Stimulated activated effector memory CD8-positive, alpha-beta T cell treated with anti-CD3 and anti-CD28 coated beads, Interleukin-12 subunit alpha, Interleukin-12 subunit beta, amount 100 ng/mL, for 72 hours (primary cell): ENCODE data around the gene CCDC88C.
A peak's percentile ranks its signal among the peaks of the same experiment; 100 is the strongest.

Experiments
- ATAC-seq: fragments of 150-1000 bp; cut with Tn5 transposase; 2 replicates; pipeline ENCODE4 v1.10.0; 2021
- DNase-seq, 2 donors: peaks; one replicate each; pipeline ENCODE4 v3.0.0; 2021 to 2022; ENCODE audit warnings: low spot score in 2 of 2
- H3K27ac Mint-ChIP-seq: one replicate; pipeline ENCODE4 v1.8.0; 2022; ENCODE audit warnings: mild to moderate bottlenecking, mixed read lengths
- H3K36me3 Mint-ChIP-seq: one replicate; pipeline ENCODE4 v1.8.0; 2022; ENCODE audit warnings: mild to moderate bottlenecking, mixed read lengths
- H3K4me1 Mint-ChIP-seq: one replicate; pipeline ENCODE4 v1.8.0; 2022; ENCODE audit warnings: mixed read lengths
- H3K4me3 Mint-ChIP-seq: one replicate; pipeline ENCODE4 v1.8.0; 2022; ENCODE audit warnings: mild to moderate bottlenecking, mixed read lengths
- H3K9me3 Mint-ChIP-seq: one replicate; pipeline ENCODE4 v1.8.0; 2022; ENCODE audit warnings: mixed read lengths

CCDC88C gene

DNA sequence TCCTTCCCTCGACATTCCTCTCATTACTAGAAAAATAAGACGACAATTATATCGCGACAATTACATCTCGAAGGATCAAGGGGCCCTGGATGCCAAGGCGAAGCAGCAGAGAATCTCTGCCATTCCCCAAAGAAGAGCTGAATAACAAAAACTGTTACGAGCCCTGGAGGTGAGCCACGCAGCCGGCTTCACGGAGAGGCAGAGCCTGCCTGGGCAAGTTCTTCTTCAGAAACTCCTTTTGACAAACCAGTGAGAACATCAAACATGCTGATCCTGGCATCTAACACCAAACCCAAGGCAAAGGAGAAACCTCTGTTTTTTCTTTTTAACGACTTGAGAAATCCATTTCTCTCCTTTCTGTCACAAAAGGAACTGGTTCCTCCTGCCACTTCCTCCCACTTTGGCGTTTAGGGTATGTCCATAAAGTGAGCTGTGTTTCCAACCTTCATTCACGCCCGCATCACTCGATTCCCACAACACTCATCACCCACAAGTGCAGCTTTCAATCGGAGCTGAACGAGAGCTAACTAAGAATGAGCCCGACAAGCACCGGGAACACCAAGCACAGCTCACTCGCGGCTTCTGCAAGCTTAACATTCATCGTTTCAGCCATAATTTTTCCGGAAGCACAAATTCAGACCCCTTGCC lies 21.5 kb downstream of the CCDC88C start:
- H3K4me1 Mint-ChIP-seq, result peaks cover 98% of the 10 kb centered on the region
- H3K36me3 Mint-ChIP-seq, result peaks cover 65% of the 10 kb centered on the region
- H3K4me3 Mint-ChIP-seq, result peak overlapping the region; percentile 96

DNA sequence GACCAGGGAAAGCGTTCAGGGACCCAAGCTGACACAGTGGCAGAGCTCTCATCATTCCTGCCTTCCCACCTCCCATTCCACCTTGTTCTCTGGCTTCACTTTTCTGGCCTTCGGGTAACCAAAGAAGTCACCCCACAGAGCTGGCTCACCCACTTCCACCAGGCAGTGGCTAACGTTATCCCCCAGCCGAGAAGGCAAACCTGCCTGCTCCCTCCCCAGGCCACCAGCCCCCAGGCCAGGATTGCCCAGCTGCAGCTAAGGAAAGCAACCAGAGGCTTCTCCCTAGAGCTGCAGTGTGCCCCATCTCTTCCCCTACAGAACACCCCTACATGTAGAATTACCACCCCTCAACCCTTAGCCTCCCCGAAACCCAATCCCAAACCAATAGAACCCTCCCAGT lies 22.2 kb downstream of the CCDC88C start:
- Mint-ChIP-seq H3K36me3 (peaks cover 71% of the 10 kb centered on the region), H3K4me1 (peaks cover 98% of the 10 kb centered on the region), H3K9me3 (no peaks in the 10 kb centered on the region), H3K4me3 (peak overlapping the region; percentile 96), H3K27ac (peak overlapping the region; percentile 90)
- no peak for ATAC-seq
- no peak for DNase-seq

More for the DNA sequence above, 21.5 kb downstream of the CCDC88C start:
- ATAC-seq (no peak), DNase-seq (no peak)
- Mint-ChIP-seq H3K27ac (peak overlapping the region; percentile 90), H3K9me3 (no peaks in the 10 kb centered on the region)

DNA sequence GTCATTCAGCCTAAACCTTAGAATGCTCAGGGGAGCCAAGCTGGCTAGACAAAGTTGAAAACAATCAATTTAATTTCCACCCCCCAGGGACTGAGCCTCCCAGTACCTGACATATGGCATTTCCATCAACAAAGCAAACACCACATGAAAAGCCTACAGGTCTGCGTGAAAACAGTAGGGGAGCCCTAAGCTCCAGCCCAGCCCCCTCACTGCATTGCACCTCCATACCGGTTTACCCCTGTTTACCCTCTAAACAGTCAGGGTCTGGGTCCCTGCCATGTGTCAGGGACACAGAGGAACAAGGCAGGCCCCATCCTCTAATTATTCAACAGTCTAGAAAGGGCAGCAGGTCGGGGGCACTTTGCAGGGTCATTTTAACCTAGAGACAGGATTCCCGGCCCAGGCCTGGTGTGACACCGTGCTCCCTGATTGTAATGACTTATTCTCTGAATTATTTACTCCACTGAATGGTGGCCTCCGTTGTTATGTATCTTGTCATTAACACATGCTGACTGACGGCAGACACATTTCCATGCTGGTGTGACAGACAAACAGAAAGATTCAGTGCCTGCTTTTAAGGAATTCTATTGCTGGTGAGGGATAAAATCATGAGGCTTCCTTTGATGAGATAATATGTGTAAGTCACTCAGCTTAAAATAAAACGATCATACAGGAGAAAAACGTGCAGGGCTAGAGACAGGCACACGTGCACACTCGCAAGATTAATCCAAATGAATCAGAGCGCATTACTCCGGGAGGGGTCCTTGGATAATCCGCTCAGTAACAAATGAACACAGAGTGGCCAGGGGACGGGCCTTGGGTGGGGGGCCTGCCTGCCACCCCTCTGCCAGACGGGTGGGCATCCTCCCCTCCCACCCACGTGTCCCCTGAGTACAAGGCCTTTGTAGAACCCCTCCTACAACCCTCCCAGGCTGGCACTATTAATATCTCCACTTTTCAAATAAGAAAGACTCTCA lies 23.2 kb downstream of the CCDC88C start:
- H3K9me3 Mint-ChIP-seq, result no peaks in the 10 kb centered on the region
- no peak overlapping the region for H3K4me3 Mint-ChIP-seq
- H3K27ac Mint-ChIP-seq, result peak overlapping the region; percentile 90
- peaks cover 73% of the 10 kb centered on the region for H3K36me3 Mint-ChIP-seq
- no peak for DNase-seq
- H3K4me1 Mint-ChIP-seq, result peaks cover 97% of the 10 kb centered on the region
- no peak for ATAC-seq

DNA sequence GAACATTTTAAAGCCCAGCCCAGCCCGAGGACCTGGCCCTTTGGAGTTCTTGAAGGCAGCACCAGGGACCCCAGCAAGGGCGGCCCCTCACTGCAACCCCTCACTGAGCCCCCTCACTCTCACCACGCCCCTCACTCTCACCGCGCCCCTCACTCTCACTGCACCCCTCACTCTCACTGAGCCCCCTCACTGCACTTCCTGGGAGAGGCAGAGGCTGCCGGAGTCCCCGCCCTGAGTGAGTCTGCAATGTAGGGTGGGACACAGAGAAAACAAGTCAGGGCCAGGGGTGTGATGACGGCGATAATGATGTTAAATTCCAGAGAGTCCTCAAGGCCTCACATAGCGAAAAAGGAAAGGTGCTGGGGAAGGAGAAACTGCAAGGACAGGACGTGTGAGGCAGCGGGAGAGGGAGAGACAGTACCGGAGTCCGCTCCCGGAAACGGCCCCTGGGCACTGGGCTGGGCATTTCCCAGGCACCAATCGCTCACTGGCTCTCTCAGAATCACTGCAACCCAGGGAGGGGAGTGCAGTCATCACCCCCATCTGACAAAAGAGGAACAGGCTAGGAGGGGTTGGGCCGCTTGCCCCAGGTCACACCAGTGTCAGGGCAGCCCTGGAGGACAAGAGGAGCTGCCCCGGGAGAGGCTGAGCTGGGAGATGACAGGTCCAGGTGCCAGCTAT lies 24.9 kb downstream of the CCDC88C start:
- DNase-seq, result no peak
- Mint-ChIP-seq H3K36me3 (peaks cover 76% of the 10 kb centered on the region), H3K4me3 (peak overlapping the region; percentile 67)

DNA sequence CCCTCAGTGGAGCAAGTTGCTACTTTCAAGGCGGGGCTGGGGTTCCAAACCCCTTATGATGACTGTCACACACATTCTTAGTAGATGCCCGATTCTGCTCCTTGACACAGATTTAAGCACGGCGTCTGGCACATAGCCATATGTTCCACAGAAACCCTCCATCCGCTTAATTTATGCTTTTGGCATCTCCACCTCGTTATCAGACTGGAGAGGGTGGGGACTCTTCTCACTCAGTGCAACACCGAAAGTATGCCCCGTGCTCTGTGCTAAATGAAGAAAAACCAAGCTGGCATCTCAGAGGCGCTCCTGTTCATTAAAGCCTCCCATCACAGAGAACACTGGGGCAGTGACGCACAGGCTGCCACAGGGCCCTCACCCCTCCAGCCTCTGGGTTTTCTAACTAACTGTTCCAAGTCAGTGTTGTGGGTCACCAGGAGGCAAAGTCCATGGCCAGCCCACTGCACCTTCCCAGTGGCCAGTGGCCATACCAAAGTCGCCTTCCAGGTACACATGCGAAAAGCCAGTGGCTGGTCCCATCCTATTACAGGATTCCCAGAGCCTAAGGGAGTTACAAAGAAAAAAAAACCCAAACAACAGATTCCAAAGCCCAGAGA lies 27.3 kb downstream of the CCDC88C start:
- peaks cover 90% of the 10 kb centered on the region for H3K4me1 Mint-ChIP-seq
- DNase-seq (no peak), ATAC-seq (peak; percentile 62)
- H3K36me3 Mint-ChIP-seq, result peaks cover 67% of the 10 kb centered on the region
- peak overlapping the region; percentile 90 for H3K27ac Mint-ChIP-seq
- no peaks in the 10 kb centered on the region for H3K9me3 Mint-ChIP-seq
- H3K4me3 Mint-ChIP-seq, result peak overlapping the region; percentile 67

More for the DNA sequence above, 24.9 kb downstream of the CCDC88C start:
- Mint-ChIP-seq H3K9me3 (no peaks in the 10 kb centered on the region), H3K4me1 (peaks cover 99% of the 10 kb centered on the region), H3K27ac (peak overlapping the region; percentile 90)
- no peak for ATAC-seq

DNA sequence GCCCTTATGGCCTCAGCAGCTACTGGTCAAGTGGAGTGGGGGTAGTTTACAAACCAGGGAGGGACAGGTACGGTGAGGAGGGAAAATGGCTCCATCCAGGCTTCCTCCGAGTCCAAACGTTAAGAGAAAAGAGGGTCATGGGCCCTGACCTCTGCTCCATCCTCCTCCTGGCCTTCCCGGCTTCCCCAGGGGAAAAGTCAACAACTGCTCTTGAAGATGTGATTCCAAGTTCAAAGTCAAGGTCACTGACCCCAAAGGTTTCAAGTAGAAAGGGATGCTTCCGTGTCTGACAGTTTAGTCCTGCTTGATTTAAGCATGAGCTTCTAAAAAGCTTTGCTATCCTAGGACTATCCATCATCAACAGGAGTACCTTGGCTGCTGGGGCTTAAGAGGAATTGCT lies 28.5 kb downstream of the CCDC88C start:
- Mint-ChIP-seq H3K9me3 (no peaks in the 10 kb centered on the region), H3K36me3 (peaks cover 69% of the 10 kb centered on the region), H3K4me3 (peak overlapping the region; percentile 67), H3K4me1 (peaks cover 90% of the 10 kb centered on the region), H3K27ac (peak overlapping the region; percentile 90)
- no peak for DNase-seq
- no peak for ATAC-seq

DNA sequence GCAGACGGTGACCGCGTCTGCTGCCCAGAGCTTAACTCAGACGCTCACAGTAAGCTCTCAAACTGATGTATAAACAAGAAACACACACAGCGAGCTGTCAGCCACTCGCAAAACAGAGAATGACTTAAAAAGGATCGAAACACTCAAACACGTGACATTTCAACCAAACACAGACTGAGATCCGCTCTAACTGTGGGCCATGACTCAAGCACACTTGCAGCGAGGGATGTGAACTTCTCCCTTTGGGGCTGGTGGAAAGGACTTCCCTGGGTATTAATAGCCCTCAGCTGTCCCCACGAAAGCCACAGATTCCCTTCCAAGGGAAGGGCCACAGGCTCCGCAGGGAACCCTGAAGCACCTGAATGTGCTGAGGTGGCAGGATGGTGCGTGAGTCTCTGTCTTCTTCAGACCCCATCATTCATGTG lies 29.1 kb downstream of the CCDC88C start:
- H3K4me3 Mint-ChIP-seq, result peak overlapping the region; percentile 67
- H3K4me1 Mint-ChIP-seq, result peaks cover 90% of the 10 kb centered on the region
- peak overlapping the region; percentile 90 for H3K27ac Mint-ChIP-seq

DNA sequence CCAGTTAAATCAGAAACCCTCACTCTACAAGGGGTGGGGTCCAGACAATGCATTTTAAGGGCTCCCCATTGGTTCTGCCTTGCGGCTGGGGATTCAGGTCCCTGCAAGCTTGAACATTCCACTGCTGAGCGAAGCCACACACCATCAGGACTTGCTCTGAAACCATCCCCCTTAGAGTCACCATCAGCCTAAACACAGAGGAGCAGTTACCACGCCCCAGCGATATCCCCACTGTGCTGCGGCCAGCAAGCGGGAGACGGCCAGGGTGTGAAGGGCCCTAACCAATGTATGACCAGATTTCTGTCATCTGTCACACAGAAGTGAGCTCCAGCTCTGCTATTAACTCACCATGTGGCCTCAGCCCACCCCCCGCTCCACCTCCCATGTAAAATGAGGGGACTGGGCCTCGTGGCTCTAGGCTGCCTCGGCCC lies 29.7 kb downstream of the CCDC88C start:
- DNase-seq (no peak), ATAC-seq (peak; percentile 2)
- H3K4me1 Mint-ChIP-seq, result peaks cover 90% of the 10 kb centered on the region
- no peaks in the 10 kb centered on the region for H3K9me3 Mint-ChIP-seq
- H3K27ac Mint-ChIP-seq, result peak overlapping the region; percentile 90
- peak overlapping the region; percentile 67 for H3K4me3 Mint-ChIP-seq
- peaks cover 73% of the 10 kb centered on the region for H3K36me3 Mint-ChIP-seq

More for the DNA sequence above, 29.1 kb downstream of the CCDC88C start:
- Mint-ChIP-seq H3K9me3 (no peaks in the 10 kb centered on the region), H3K36me3 (peaks cover 71% of the 10 kb centered on the region)
- DNase-seq (peak in 1 of 2 donors; percentile 78), ATAC-seq (peak; percentile 89)

DNA sequence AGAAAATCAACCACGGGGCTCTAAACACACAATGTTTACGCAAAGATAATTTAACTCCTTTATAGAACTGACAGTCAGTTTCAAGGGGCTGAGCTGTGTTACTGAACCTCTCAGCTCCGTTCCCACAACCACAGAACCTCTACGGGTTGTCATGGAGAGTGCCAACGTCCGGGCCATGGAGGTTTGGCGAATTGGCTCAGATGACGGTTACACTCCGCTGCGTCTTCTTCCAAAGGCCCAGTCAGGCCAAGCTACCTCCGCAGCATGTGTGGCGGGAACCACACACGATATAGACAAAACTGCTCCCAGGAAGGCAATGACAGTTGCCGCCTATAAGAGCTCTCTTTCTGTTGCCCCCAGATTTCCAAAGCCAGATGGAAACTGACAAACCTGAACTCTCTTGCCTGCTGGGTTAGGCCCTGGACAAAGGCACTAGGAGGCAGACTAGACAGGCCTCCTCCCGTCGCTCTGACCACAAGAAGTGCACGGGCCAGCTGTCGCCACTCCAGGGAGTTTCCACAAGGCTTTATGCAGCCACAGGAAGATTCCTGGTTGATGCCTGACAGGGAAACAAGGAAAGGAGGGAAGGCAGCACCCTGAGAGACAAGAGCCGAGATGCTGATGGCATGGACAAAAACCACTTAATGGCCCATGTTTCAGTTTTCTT lies 30.3 kb downstream of the CCDC88C start:
- Mint-ChIP-seq H3K9me3 (no peaks in the 10 kb centered on the region), H3K4me3 (peak overlapping the region; percentile 67), H3K27ac (peak overlapping the region; percentile 90), H3K4me1 (peaks cover 90% of the 10 kb centered on the region), H3K36me3 (peaks cover 79% of the 10 kb centered on the region)
- ATAC-seq, result peak; percentile 46
- DNase-seq, result no peak

DNA sequence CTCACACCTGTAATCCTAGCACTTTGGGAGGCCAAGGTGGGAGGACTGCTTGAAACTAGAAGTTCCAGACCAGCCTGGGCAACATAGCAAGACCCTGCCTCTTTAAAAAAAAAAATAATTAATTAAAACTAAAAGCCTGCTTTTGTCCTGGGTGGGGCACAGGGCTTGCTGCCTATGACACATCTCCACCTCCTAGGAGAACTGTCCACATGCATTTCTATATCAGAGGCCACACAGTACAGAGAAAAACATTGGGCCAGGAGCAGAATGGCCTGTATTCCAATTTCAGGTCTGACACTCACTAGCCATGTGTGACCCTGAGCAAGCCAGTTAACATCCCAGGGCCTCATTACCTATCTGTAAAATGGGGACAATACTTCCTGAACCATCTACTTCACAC lies 31.9 kb downstream of the CCDC88C start:
- Mint-ChIP-seq H3K27ac (peak overlapping the region; percentile 94), H3K9me3 (no peaks in the 10 kb centered on the region), H3K4me3 (no peak overlapping the region), H3K4me1 (peaks cover 90% of the 10 kb centered on the region), H3K36me3 (peaks cover 86% of the 10 kb centered on the region)
- DNase-seq, result no peak
- ATAC-seq, result no peak

DNA sequence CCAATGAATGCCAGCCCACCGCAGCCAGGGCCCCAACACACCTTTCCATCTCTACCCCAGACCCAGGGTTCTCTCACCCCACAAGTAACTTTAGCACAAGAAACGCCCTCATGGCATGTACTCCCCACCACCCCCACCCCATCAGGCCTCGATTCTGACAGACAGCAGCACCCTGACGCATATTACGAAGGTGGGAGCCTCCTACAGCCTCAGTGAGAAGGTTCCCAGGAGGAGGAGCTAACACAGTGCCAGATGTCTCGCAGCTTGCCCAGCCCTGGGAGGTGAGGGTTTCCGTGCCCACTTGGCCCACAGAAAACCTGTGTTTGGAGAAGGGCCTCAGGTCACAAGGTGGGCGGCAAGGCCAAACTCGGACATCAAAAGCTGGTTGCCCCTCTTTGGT lies 32.4 kb downstream of the CCDC88C start:
- no peak for ATAC-seq
- Mint-ChIP-seq H3K9me3 (no peaks in the 10 kb centered on the region), H3K4me3 (peak overlapping the region; percentile 32), H3K27ac (peak overlapping the region; percentile 94), H3K4me1 (peaks cover 90% of the 10 kb centered on the region), H3K36me3 (peaks cover 86% of the 10 kb centered on the region)
- no peak for DNase-seq

DNA sequence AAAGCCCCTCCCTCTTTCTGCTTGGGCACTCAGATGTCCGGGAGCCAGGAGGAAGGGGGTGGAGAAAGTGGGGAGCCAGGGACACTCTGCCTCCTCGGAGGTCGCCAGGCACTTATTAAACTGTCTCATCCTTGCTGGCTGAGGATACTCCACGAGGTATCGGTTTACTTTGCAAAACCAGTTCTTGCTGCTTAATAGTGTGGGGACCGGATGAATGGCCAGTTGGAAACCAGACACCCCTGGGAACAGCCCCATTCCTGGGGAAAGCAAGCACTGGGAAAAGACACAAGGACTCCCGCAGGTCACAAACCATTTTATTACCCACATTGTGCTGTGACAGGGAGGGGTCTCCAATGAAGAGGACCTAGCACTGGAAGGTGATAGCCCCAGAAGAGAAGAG lies 34.2 kb downstream of the CCDC88C start:
- Mint-ChIP-seq H3K4me1 (peaks cover 91% of the 10 kb centered on the region), H3K36me3 (peaks cover 81% of the 10 kb centered on the region), H3K9me3 (no peaks in the 10 kb centered on the region), H3K4me3 (no peak overlapping the region), H3K27ac (peak overlapping the region; percentile 94)
- DNase-seq (no peak), ATAC-seq (no peak)

DNA sequence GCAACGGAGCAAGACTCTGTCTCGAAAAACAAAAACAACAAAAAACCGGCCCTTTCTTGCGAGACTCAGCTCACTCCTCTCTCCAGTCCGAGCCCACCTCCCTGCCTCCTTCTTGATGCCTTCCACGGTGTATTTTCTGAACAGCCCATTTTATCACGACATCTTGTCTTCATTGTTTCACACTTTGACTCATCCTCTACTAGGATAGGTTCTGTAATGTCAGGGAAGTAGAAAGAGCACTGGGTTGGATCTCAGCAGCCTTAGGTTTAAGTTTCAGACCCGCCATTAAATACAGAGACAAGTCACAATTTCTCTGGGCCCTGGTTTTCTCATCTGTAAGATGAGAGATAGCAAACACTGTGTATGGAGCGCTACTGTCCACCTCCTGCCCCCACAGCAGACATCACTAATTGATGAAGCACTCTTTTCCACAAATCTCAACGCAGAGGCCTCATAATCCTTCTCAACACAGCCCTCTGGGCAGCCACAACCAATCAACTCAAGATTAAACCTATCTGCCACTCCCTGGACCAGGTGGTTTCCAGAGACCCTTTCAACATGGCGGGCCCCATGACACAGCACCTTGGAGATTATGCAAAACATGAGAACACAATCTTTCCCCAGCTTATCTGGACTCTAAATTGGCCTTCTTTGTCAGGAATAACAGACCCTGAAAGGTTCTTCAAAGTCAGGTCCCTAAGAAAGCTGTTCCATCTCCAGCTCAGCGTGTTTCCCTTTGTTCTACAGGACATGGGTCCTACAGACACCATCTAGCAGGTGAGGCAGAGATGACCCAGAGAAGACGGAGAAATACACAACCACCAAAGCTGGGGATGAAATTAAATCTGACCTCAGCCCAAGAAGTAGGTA lies 35.6 kb downstream of the CCDC88C start:
- Mint-ChIP-seq H3K9me3 (no peaks in the 10 kb centered on the region), H3K36me3 (peaks cover 85% of the 10 kb centered on the region), H3K4me1 (peaks cover 91% of the 10 kb centered on the region), H3K27ac (peak overlapping the region; percentile 94), H3K4me3 (peak overlapping the region; percentile 46)
- ATAC-seq (no peak), DNase-seq (no peak)
